Endothelial cell of umbilical vein (primary cell): ENCODE measurements around the gene ZNF831. TPM values are rescaled to one million over a fixed set of nuclear protein-coding genes. Genes with fewer than 3 reads are reported as not detected.

Experiments used
- BruUV-seq: library from RNA; stranded (reverse); fragments of 400-500 nt; replicated peaks from 2 replicates; lab custom pipeline; 2021; lab: Mats Ljungman, UMichigan
- CTCF ChIA-PET: fragments of 300-600, 350-600 bp; sonication (Branson Sonifier 250); formaldehyde crosslinking; loops from one replicate; lab custom pipeline; 2021; ENCODE audit warnings: antibody characterized with exemption, inconsistent platforms; lab: Charles Lee
- POLR2A ChIA-PET: fragments of 300-600, 350-600 bp; sonication (Branson Sonifier 250); formaldehyde crosslinking; loops from one replicate; lab custom pipeline; 2021; ENCODE audit warnings: antibody characterized with exemption, inconsistent platforms; lab: Charles Lee
- DNase-seq: peaks from one replicate; pipeline ENCODE4 v3.0.0-alpha.2; 2011; ENCODE audit warnings: low read depth, low spot score
- FAIRE-seq: peaks from 2 replicates; lab custom pipeline; 2011; peaks lifted over from hg19 to GRCh38; lab: Jason Lieb, UNC
- H2AFZ ChIP-seq: 2 replicates; pipeline ENCODE4 v1.6.0; 2012; ENCODE audit warnings: low read depth, low read length, control low read depth, inconsistent platforms
- H3K27ac ChIP-seq: 2 replicates; pipeline ENCODE4 v1.5.1; 2011; ENCODE audit warnings: low read depth, mild to moderate bottlenecking, control low read depth, low read length, moderate library complexity; ENCODE audit not compliant: insufficient read depth
- H3K27me3 ChIP-seq, 2 experiments: 2 replicates each; pipeline versions ENCODE4 v1.6.0 to v1.6.1; 2011; ENCODE audit warnings: low read length in 2 of 2, mixed read lengths in 1 of 2; ENCODE audit not compliant: control insufficient read depth in 2 of 2, insufficient read depth in 2 of 2
- H3K36me3 ChIP-seq, 2 experiments: 2 replicates in 1 of 2; 3 replicates in 1 of 2; pipeline ENCODE4 v1.5.1; 2011; ENCODE audit warnings: low read length in 2 of 2, mild to moderate bottlenecking in 1 of 2, moderate library complexity in 1 of 2; ENCODE audit not compliant: control insufficient read depth in 2 of 2, insufficient read depth in 2 of 2; ENCODE audit errors: extremely low read depth in 1 of 2
- H3K4me1 ChIP-seq: 3 replicates; pipeline ENCODE4 v1.5.1; 2011; ENCODE audit warnings: mild to moderate bottlenecking, low read length; ENCODE audit not compliant: control insufficient read depth, insufficient read depth; ENCODE audit errors: extremely low read depth
- H3K4me2 ChIP-seq: 2 replicates; pipeline ENCODE4 v1.6.1; 2011; ENCODE audit warnings: low read length, control low read depth, mixed read lengths; ENCODE audit not compliant: insufficient read depth
- H3K4me3 ChIP-seq, 3 experiments: fragments of 200-600 bp in 1 of 3; sonication (generic), shearing (Covaris generic) in 1 of 3; replicated peaks in 1 of 3; 2 replicates each; pipeline ENCODE4 v1.5.1; 2011 to 2016; ENCODE audit warnings: control low read depth in 3 of 3, low read length in 3 of 3, mild to moderate bottlenecking in 2 of 3, inconsistent platforms in 1 of 3, low read depth in 1 of 3, moderate library complexity in 1 of 3; ENCODE audit not compliant: insufficient read depth in 1 of 3
- H3K79me2 ChIP-seq: 2 replicates; pipeline ENCODE4 v1.6.0; 2012; ENCODE audit warnings: low read length, inconsistent platforms; ENCODE audit not compliant: control insufficient read depth, insufficient read depth
- H3K9ac ChIP-seq: replicated peaks from 2 replicates; pipeline ENCODE3; 2011; ENCODE audit warnings: low read length, control low read depth; ENCODE audit not compliant: insufficient read depth; ENCODE audit errors: extremely low read depth
- H3K9me1 ChIP-seq: replicated peaks from 3 replicates; pipeline ENCODE4 v1.6.0; 2011; ENCODE audit warnings: mild to moderate bottlenecking, low read length; ENCODE audit not compliant: control insufficient read depth, insufficient read depth; ENCODE audit errors: extremely low read depth
- H3K9me3 ChIP-seq: replicated peaks from 2 replicates; pipeline ENCODE4 v1.5.1; 2012; ENCODE audit warnings: low read length, inconsistent platforms; ENCODE audit not compliant: control insufficient read depth, insufficient read depth
- H4K20me1 ChIP-seq: replicated peaks from 2 replicates; pipeline ENCODE3; 2011; ENCODE audit warnings: mild to moderate bottlenecking, low read length; ENCODE audit not compliant: control insufficient read depth, insufficient read depth; ENCODE audit errors: extremely low read depth
- CTCF ChIP-seq, 2 donors: IDR thresholded peaks; 1 replicate in 1 of 2; 2 replicates in 1 of 2; pipeline ENCODE4 v1.5.1; 2011; ENCODE audit warnings: low read length in 2 of 2, mild to moderate bottlenecking in 2 of 2, moderate library complexity in 2 of 2, control low read depth in 1 of 2, inconsistent platforms in 1 of 2, low read depth in 1 of 2; ENCODE audit not compliant: insufficient read depth in 1 of 2; ENCODE audit errors: extremely low read depth in 1 of 2
- EZH2 ChIP-seq: IDR thresholded peaks from 2 replicates; pipeline ENCODE4 v1.6.1; 2012; ENCODE audit warnings: borderline replicate concordance, low read depth, mild to moderate bottlenecking, moderate library complexity, low read length, inconsistent platforms; ENCODE audit not compliant: severe bottlenecking
- FOS ChIP-seq: IDR thresholded peaks from 2 replicates; pipeline ENCODE4 v1.6.1; 2011; ENCODE audit warnings: mild to moderate bottlenecking, low read length, moderate library complexity, borderline replicate concordance; ENCODE audit not compliant: insufficient read depth
- GATA2 ChIP-seq: IDR thresholded peaks from 2 replicates; pipeline ENCODE4 v1.7.0; 2011; ENCODE audit warnings: low read depth, mild to moderate bottlenecking, moderate library complexity, mixed read lengths, low read length; ENCODE audit not compliant: insufficient read length, insufficient read depth
- JUN ChIP-seq: IDR thresholded peaks from 2 replicates; pipeline ENCODE4 v1.6.1; 2011; ENCODE audit warnings: borderline replicate concordance, low read depth; ENCODE audit not compliant: insufficient read length, insufficient read depth
- MAX ChIP-seq: IDR thresholded peaks from 2 replicates; pipeline ENCODE4 v1.6.1; 2011; ENCODE audit not compliant: insufficient read depth, insufficient read length
- MYC ChIP-seq: IDR thresholded peaks from one replicate; pipeline ENCODE4 v1.6.1; 2011; ENCODE audit warnings: mild to moderate bottlenecking, low read depth, low read length
- POLR2A ChIP-seq: IDR thresholded peaks from 2 replicates; pipeline ENCODE4 v1.6.1; 2012; ENCODE audit warnings: low read depth, mild to moderate bottlenecking, control low read depth, low read length
- POLR2AphosphoS5 ChIP-seq: IDR thresholded peaks from 2 replicates; pipeline ENCODE4 v1.6.1; 2012; ENCODE audit warnings: low read depth, mild to moderate bottlenecking, control low read depth, low read length, moderate library complexity; ENCODE audit not compliant: insufficient read depth
- dilution Hi-C: fragments of 300-500 bp; cut with MboI; formaldehyde crosslinking; loops from one replicate; pipeline ENCODE4 v1.15.0; 2019; ENCODE audit warnings: low sequenced_read_pairs; ENCODE audit not compliant: extremely low pct_ligation_motif_present
- intact Hi-C: fragments of 100-400 bp; cut with micrococcal nuclease; formaldehyde crosslinking; loops from one replicate; pipeline ENCODE4 v1.10.0; 2022
- polyA plus RNA-seq, 4 experiments: library from polyadenylated mRNA; depleted of rRNA in 3 of 4; stranded (reverse) in 3 of 4; unstranded in 1 of 4; fragments of >200 nt; gene quantifications; 2 replicates each; pipeline versions ENCODE4 v1.2.1 to v1.2.3, GENCODE V29; 2011 to 2012; ENCODE audit warnings: missing spikeins in 1 of 4
- total RNA-seq: library from RNA; stranded (reverse); gene quantifications from 2 replicates; pipeline ENCODE4 v1.2.3, GENCODE V29; 2021

Gene ZNF831
- total and polyA plus RNA-seq, 2 donors (not counting 3 experiments of a cell fraction or from before 2014, with no cell fraction given) = not detected

- no peak overlapping the region for H3K4me2 ChIP-seq
- ChIA-PET CTCF (interaction anchor here (3.6 to 5.8 kb wide), 3 partner anchors 137 to 357 kb away, joined by 29 to 127 read pairs (median 92); no protein-coding TSS in a partner anchor), POLR2A (no interaction called here)
- H3K27me3 ChIP-seq = peaks cover 20% of the 10 kb centered on the region in 2 experiments
- no peak overlapping the region for H2AFZ ChIP-seq
- H3K27ac ChIP-seq = no peak overlapping the region
- H3K9me1 ChIP-seq = no peaks in the 10 kb centered on the region
- no peaks in the 10 kb centered on the region for H3K9me3 ChIP-seq
- H3K36me3 ChIP-seq = no peaks in the 10 kb centered on the region
- no peak overlapping the region for H3K9ac ChIP-seq
- H4K20me1 ChIP-seq = no peaks in the 10 kb centered on the region
- dilution Hi-C loops (no loop called here), intact Hi-C loops (loop anchor here (10.0 kb wide), 4 partner anchors 181 to 989 kb away; partner anchors contain the start of gene NELFCD)
- TF ChIP-seq POLR2A = no peak
- no peak for TF ChIP-seq FOS
- TF ChIP-seq MYC = no peak
- TF ChIP-seq POLR2AphosphoS5 = no peak
- no peak for TF ChIP-seq CTCF (IDR thresholded peaks at IDR 0.05; ENCODE audit: extremely low read depth in 1 of 2, insufficient read depth in 1 of 2, low read depth in 1 of 2, low read length in 2 of 2)
- TF ChIP-seq MAX = no peak
- TF ChIP-seq EZH2 = no peak
- TF ChIP-seq GATA2 = no peak
- TF ChIP-seq JUN = no peak
- FAIRE-seq (no peak), DNase-seq (no peak)
- no TSS peak for BruUV-seq
- H3K4me3 ChIP-seq = no peak overlapping the region
- peaks cover 7% of the 10 kb centered on the region for H3K4me1 ChIP-seq
- no peaks in the 10 kb centered on the region for H3K79me2 ChIP-seq
Measured at GRCh38 chr20:59224236-59224635, 60.6 kb downstream of the ZNF831 start.
